A673 (cell line): Measurements from ENCODE around the gene WNT3.

Source experiments
- EZH2 ChIP-seq: fragments of 200-600 bp; sonication (generic); IDR thresholded peaks from 2 replicates; pipeline ENCODE4 v1.6.1; 2017; ENCODE audit warnings: borderline replicate concordance, low read depth, mild to moderate bottlenecking, mixed read lengths, antibody characterized with exemption, low read length; ENCODE audit not compliant: poor library complexity, severe bottlenecking
- TF ChIP-seq, protein P1 (sequence below): fragments of 300-800, 200-600 bp; sonication (generic); conservative IDR thresholded peaks from 2 replicates; pipeline ENCODE4 v1.5.1; 2017; ENCODE audit warnings: low read depth, mild to moderate bottlenecking, antibody characterized with exemption, low read length, moderate library complexity, mixed read lengths

DNA sequence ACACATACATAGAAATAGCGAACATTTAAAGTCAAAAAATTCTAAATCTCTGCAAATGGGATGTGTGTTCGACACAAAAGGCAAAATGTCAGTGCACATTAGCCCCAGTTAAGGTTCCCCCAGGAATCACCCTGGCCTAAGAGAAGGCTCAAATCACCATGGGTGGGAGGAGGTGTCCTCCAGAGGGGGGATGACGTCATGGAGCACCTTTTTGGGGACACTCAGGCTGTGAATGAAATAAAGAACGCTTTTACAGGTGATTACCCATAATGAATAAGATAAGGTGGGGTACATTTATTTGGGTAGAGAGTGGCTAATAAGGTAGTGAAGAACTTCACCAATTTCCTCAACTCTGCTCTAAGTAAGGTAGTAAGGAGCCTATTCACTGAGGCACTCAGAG lies 26.4 kb downstream of the WNT3 start:
- TF ChIP-seq, protein P1, sequence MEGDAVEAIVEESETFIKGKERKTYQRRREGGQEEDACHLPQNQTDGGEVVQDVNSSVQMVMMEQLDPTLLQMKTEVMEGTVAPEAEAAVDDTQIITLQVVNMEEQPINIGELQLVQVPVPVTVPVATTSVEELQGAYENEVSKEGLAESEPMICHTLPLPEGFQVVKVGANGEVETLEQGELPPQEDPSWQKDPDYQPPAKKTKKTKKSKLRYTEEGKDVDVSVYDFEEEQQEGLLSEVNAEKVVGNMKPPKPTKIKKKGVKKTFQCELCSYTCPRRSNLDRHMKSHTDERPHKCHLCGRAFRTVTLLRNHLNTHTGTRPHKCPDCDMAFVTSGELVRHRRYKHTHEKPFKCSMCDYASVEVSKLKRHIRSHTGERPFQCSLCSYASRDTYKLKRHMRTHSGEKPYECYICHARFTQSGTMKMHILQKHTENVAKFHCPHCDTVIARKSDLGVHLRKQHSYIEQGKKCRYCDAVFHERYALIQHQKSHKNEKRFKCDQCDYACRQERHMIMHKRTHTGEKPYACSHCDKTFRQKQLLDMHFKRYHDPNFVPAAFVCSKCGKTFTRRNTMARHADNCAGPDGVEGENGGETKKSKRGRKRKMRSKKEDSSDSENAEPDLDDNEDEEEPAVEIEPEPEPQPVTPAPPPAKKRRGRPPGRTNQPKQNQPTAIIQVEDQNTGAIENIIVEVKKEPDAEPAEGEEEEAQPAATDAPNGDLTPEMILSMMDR: no peak
- TF ChIP-seq EZH2: no peak
